Sigmoid colon (tissue), 4 donors: Measurements from ENCODE around the gene HSPA8.

Experiments
- EP300 ChIP-seq, 4 donors: sonication (generic); formaldehyde crosslinking; IDR thresholded peaks; one replicate each; pipeline ENCODE4 v1.6.1; 2017; ENCODE audit warnings: antibody characterized with exemption in 4 of 4
- POLR2A ChIP-seq, 2 donors: fragments of 450-650 bp; IDR thresholded peaks; one replicate each; pipeline ENCODE4 v1.6.1; 2016; ENCODE audit warnings: antibody characterized with exemption in 2 of 2, mild to moderate bottlenecking in 2 of 2, moderate library complexity in 2 of 2
- POLR2AphosphoS5 ChIP-seq, 4 donors: sonication (generic); formaldehyde crosslinking; IDR thresholded peaks; one replicate each; pipeline ENCODE4 v1.6.1; 2017; ENCODE audit warnings: antibody characterized with exemption in 4 of 4
- TF ChIP-seq, protein P1 (sequence below), 4 experiments: fragments of 450-650 bp in 3 of 4; fragments of 200-600 bp in 1 of 4; IDR thresholded peaks; one replicate each; pipeline ENCODE4 v1.5.1; 2016 to 2019; ENCODE audit warnings: antibody characterized with exemption in 4 of 4, mild to moderate bottlenecking in 3 of 4, moderate library complexity in 2 of 4

DNA sequence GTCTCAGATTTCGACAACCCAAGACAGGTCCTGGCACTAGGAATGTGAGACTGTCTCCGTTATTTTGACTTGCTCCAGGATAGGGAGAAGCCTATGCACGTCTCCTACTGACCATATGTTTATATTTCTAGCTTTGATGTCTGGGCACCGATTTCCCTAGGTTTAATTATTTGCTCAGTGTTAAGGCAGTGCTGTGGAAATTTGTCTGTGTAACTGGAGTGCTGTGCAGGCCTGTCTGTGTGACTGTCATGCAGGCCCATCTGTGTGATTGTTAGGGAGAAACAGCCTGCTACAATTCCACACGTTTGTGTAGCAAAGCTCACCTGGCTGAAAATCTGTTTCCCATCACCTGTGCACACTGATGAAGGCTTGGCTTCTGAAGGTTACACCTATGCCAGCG lies 29.6 kb upstream of the HSPA8 start:
- TF ChIP-seq, protein P1, sequence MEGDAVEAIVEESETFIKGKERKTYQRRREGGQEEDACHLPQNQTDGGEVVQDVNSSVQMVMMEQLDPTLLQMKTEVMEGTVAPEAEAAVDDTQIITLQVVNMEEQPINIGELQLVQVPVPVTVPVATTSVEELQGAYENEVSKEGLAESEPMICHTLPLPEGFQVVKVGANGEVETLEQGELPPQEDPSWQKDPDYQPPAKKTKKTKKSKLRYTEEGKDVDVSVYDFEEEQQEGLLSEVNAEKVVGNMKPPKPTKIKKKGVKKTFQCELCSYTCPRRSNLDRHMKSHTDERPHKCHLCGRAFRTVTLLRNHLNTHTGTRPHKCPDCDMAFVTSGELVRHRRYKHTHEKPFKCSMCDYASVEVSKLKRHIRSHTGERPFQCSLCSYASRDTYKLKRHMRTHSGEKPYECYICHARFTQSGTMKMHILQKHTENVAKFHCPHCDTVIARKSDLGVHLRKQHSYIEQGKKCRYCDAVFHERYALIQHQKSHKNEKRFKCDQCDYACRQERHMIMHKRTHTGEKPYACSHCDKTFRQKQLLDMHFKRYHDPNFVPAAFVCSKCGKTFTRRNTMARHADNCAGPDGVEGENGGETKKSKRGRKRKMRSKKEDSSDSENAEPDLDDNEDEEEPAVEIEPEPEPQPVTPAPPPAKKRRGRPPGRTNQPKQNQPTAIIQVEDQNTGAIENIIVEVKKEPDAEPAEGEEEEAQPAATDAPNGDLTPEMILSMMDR (IDR thresholded peaks at IDR 0.05), result no peak
- TF ChIP-seq POLR2A (IDR thresholded peaks at IDR 0.05), result no peak
- no peak for TF ChIP-seq POLR2AphosphoS5 (IDR thresholded peaks at IDR 0.05)
- TF ChIP-seq EP300 (IDR thresholded peaks at IDR 0.05), result no peak
